GM19468 (cell line): Measurements from ENCODE around the gene NEK9.
"Not testable (repeated sequence)": the region's sequence is repeated elsewhere in the genome, so short reads cannot be mapped to it uniquely, and the experiment has no call there.

Experiments
- ATAC-seq: cut with Tn5 transposase; IDR thresholded peaks from one replicate; pipeline ENCODE4 v1.9.1; 2021; ENCODE audit warnings: mild to moderate bottlenecking, moderate library complexity, moderate number of reproducible peaks; ENCODE audit not compliant: unreplicated experiment; ENCODE audit errors: extremely low read depth

NEK9 gene

DNA sequence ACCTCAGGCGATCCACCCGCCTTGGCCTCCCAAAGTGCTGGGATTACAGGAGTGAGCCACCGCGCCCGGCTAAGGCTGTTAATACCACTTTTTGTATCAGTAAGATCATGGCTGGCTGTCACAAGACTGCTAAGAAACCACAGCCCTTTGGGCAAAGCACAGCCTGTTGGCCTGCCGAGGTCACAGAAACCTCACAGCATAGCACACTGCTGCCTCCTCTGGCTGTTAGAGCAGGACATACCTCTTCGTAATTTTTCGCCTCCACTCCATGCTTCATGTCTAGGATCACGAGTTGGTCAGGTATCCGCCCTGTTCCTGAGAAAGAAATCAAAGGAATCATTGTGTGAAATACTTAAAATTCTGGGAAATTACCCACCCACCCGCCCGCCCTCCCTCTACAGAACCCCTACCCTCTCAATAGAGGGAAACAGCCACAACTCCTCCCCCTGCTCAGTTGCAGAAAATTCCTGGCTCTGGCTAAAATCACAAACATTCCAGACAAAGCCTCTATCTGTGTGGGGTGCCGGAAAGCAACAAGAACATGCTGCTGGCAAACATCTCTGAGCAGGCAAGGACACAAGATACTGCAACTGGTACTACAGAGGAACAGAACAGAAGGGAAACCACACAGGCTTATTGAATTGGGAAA, 20.7 kb upstream of the NEK9 start:
- no peak for ATAC-seq

DNA sequence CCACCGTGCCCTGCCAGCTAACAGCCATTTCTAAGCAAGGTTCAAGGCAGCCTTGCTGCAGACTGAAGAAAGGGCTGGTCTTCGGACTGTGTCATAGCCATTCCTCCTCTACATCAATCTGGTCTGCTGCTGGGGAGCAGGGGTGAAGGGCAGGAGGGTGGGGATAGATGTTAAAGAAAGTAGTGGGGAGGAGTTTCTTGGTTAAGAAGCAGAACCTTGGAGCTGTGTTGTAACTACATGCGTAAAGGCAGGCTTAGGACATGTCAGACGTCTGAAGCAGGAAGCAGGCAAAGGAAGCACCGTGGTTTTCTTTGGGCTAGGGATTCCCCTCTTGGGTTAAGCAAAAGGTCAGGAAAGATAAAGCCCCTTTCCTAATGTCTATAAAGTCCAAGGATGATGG, 18.1 kb upstream of the NEK9 start:
- ATAC-seq: no peak

DNA sequence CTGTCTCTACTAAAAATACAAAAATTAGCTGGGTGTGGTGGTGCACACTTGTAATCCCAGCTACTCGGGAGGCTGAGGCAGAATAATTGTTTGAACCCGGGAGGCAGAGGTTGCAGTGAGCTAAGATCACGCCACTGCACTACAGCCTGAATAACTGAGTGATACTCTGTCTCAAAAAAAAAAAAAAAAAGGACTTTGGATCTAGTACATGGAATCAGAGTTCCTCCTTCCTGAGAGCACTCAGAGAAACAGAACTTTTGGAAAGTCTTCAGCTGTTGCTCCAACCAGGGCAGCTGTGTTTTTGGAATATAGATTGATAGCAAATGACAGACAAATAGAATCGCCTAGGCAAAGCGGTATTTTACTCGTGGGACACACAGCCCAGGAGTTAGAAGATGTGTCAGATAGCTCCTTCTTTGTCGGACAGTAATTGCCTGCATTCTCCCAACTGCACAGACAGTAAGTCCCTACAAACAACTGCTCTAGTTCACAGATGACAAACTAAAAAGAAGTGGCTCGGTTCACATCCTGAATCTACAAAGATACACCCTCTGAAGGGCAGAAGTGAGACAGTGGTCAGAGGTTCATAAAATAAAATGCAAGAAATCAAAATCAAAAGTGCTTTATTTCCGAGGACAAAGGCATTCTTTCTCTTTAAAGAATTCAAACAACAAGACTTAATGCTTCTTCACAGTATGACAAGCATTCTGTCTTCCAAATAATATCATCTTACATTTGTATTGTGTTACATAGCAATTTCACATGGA, 17.1 kb upstream of the NEK9 start:
- ATAC-seq: no peak

DNA sequence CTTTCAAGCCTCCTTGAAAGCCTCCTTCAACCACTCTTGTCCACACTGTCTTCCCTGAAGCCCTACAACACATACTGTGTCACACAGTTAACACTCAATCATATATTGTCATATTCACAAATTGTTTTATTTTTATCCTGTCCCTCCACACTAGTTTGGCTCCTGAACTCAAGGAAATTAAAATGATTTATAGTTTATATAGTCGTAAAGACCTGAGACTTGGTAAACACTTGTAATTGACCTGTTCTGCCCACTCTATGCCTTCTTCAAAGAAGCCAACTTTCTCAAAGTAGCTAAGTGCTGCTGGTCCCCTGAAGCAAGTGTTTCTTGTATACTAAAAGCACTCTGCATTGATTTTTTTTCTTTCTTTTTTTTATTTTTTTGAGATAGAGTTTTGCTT, 15.6 kb upstream of the NEK9 start:
- no peak for ATAC-seq

DNA sequence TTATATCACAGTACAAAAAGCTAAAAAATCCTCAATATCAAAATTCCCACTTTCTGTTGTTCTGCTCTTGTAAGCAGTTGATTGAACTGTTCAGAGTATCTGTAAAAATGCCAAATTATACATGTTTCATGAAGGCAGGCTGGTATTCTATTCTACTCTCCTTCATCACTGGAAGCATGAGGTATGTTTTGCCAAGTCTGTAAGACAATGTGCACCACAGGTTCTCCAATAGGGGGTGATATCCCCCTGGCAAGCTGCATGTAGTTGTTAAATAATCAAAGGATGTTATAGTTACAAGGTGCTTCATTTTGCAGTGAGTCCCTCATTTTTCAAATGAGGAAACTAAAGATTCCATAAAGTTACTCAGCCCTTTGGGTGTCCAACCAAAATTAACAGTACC, 15.1 kb upstream of the NEK9 start:
- no peak for ATAC-seq

DNA sequence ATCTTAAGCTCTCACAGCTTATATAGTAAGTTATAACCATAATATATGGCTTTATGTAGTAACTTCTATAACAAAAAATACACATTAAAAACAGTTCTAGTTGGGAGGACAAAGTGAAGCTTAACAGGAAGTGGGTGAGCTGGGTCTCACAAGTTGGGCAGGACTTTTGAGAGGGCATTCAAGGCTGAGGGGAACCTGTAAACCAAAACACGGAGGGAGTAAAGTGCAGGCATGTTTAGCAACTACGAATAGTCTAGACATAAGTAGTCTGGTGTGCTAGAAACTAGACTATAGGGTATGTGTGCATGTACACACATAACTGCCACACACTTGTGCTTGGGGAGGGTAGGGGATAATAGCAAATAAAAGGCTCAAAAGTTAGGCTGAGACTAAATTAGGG, 14.2 kb upstream of the NEK9 start:
- no peak for ATAC-seq

DNA sequence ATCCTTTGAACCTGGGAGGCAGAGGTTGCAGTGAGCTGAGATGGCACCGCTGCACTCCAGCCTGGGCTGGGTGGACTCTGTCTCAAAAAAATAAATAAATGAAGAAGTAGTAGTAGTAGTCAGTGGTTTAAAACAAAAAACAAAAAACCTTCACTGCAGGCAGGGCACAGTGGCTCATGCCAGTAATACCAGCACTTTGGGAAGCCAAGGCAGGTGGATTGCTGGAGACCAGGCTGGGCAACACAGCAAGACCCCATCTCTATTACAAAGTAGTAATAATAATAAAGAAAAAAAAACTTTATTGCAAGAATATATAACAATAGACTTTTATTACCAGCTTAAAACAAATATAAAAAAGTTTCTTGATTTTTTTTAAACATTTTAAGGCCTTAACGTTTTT, 13.8 kb upstream of the NEK9 start:
- no peak for ATAC-seq

DNA sequence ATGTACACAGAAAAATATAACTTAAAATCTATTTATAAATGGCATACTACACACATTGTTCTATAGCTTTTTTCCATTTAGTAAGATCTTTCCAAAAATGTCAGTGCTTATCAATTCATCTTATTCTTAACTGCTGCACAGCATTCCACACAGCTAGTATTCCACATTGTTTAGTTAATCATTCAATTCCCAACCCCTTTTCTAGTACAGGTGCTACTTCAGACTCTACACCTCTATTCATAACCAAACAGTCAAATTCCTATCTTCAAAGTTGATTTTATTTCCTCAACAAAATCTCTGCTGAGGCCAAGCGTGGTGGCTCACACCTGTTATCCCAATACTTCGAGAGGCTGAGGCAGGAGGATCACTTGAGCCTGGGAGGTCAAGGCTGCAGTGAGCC, 12.3 kb upstream of the NEK9 start:
- no peak for ATAC-seq

DNA sequence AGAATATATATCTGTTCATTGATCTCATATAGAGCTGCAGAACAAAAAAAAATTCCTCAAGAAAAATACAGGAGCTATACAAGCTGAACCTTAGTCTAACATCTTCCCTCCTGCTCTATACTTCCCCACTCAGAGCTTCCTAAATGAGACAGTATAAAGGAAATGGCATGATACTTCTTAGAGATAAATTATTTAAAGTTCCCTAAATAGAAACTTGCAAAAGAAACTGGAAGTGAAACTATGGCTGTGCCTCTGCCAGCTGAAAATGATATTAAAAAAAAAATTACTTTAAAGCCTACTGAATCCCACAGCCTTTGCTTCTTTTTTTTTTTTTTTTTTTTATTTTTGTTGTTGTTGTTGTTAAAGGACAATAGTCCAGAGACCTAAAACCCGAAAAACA, 11.6 kb upstream of the NEK9 start:
- no peak for ATAC-seq

DNA sequence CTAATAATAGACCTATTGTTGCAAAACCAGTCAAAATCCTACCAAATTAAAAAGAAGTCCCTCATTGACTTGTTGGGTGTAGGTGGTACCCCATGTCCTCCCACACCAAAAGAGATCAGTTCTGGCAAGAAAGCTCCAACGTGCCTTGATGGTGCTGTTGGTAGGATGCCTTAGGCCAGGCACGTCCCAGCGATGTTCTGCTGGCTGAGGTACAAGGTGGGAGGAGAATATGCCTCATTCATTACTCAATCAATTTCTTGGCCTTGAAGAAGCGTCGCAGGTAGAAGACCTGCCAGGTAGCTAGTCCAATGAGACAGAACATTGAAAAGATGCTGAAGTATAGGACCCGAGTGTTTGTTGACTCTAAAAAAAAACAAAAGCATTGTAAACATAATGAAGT, 7.8 kb upstream of the NEK9 start:
- ATAC-seq: no peak

DNA sequence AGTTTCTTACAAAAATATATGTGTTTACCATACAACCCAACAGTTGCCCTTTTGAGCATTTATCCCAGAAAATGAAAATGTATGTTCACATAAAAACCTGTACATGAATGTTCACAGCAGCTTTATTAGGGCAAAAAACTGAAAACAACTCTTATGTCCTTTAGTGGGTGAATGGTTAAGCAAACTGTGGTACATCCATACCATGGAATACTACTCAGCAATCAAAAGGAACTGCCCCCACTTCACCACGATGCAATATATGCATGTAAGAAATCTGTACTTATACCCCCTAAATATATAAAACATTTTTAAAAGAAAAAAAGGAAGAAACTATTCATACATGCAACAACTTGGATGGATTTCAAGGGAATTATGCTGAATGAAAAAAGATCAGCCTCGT, 6.7 kb upstream of the NEK9 start:
- ATAC-seq: no peak

DNA sequence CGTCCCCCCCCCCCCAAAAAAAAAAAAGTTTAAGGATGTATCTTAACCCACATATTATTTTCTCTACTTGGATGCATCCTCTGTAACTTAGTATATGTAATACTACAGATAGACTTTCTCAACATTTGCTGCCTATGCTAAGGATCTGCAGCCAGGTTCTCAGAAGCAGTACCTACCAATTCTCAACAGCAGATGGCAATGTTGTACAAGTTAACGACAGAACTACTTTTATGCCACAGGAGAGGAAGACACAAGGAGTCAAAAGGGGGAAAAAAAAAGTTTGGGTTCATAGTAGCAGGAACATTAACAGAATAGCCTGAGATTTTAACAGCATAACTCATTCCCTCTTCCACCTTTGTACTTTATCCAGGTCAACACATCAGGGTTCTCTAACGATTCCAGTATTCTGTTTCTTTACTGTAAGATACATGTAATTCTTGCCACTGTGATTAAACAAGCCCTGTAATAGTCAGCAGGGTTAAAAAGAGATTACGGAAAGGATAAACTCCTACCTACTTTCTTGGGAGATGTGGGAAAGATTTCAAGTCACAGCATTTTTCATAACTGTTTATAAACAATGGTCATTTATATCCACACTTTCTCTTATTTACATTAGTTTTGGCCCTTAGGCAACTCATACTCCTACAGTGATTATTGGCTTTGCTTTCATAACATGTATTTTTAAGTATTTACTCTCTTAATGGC, 5.7 kb upstream of the NEK9 start:
- no peak for ATAC-seq

DNA sequence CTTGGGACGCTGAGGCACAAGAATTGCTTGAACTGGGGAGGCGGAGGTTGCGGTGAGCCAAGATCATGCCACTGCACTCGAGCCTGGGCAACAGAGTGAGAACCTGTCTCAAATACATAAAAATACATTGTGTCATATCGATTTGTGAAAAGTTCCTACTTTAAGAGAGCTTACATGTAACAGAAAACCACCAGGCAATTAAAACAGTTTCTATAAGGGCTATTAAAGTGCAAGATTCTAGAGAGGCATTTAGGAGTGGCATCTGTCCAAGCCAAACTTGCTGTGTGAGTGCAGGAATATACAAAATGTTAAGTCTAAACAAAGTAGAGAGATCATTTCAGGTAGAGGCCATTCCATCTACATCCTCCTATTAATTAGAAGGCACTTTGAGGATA, 1.7 kb upstream of the NEK9 start:
- no peak for ATAC-seq

DNA sequence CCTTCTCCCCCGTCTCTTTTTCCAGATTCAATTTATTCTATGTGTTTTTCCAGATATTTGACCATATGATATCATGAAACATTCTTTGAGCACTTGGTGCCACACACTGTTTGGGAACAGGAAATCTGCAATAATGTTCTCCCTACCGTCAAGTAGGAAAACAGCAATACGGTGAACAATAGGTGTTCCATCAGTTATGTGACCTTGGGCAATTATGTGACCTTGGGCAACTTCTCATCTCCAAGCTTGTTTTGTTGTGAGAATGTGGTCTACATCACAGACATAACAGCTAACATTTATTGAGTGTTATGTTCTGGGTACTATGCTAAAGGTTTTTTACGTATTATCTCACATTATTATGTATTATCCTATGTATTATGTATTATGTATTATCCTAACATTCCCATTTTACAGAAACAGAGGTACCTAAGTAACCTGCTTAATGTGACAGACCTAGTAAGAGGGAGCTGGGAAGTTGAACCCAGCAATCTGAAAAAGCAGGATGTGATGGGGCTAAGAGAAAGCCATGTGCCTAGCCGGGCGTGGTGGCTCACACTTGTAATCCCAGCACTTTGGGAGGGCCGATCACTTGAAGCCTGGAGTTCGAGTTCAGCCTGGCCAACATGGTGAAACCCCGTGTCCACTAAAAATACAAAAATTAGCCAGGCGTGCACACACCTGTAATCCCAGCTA, 1.2 kb upstream of the NEK9 start:
- ATAC-seq: no peak

DNA sequence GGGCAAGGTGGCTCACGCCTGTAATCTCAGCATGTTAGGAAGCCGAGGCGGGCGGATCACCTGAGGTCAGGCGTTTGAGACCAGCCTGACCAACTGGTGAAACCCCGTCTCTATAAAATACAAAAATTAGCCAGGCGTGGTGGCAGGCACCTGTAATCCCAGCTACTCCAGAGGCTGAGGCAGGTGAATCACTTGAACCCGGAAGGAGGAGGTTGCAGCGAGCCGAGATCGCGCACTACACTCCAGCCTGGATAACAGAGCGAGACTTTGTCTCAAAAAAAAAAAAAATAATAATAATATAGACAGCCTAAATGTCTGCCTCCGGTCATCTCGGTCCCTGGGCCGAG, 599 bp upstream of the NEK9 start:
- ATAC-seq: not testable (repeated sequence)

DNA sequence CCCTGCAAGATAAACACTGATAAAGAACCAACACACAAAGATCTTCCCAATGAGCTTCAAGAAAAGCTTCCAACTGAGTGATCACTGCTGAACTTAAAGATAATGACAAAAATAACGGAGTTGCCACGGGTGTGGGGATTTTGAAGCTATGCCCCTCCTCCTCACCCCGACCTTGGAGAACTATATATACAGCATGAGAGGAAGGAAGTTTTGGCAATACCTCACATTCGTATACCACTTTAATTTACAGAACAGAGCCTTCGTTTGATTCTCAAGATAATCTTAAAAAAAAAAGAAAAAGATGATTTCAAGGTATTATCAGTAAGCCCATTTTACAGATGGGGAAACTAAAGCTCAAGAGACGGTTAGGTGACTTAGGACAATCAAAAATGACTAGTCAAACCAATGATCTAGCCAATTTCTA, 715 bp downstream of the NEK9 start:
- no peak for ATAC-seq

DNA sequence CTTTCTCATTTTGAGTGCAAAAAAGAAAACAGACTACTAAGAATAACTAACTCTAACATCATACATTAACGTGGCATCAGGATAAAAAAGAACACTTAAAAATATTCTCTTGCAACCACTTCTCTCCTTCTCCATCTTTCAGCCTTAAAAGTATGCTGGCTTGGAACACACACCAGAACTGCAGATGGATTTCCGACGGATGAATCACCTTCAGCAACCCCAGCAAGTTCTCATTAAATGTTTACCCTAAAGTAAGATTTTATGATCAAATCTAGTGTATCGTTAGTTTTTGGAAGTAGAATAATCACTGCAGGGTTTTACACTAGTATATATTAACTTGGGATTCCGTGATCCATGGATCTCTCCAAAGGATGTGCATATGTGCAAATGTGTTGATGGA, 1.2 kb downstream of the NEK9 start:
- ATAC-seq: no peak

DNA sequence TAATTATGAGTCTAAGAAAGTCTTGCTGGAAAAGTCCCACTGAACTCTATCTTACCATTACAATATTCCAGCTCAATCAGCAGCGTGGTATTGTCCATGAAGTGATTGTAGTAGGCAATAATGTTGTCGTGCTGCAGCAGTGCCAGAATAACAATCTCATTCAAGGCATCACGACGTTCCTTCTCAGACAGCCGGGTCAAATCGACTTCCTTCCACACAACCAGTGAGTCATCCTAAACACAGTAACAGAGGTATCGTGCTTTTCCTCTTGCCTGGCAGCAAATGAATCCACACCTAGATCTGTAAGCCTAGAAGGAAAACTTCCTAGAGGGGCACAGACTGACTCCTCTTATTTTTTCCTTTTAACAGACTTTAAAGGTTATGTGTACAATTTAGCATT, 2.9 kb downstream of the NEK9 start:
- no peak for ATAC-seq

DNA sequence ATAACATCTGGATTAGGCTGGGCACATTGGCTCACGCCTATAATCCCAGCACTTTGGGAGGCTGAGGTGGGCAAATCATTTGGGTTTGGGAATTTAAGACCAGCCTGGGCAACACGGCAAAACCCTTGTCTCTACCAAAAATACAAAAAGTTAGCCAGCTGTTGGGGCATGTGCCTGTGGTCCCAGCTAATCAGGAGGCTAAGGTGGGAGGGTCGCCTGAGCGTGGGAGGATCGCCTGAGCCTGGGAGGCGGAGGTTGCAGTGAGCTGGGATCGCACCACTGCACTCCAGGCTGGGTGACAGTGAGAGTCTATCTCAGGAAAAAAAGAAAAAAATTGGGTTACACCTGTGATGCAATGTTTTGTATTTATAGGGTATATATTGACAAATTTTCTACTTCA, 5.3 kb downstream of the NEK9 start:
- no peak for ATAC-seq

DNA sequence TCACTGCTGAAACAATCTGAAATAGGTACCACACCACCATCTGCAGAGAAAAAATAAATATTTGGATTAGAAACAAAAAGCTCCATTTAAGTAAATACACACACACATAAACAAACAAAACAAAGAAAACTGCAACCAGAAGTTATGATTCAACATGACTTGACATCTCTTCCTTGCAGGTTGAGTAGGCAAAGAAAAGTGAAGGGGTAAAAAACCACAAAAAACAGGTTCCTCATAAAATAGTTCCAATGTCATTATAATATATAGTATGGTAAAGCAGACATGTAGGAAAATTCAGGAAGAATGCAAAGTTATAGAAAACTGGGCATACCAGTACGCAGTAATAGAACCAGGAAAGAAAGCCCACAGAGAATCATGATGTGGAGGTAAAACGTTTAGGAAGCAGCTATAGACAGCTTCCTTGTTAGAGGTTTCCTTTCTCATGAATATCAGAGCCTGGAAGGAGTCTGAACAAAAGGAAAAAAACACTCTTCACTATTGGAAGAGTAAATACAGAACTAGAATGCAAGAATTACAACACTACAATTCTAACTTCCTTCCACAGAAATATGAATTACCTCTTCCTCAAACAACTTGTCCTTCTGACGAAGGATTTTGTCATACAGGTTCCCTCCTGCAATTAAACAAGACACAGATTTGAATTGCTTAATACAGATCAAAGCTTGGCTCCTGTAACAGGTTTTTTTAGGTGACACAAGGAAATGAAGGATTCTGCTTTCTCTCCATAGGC, 6.1 kb downstream of the NEK9 start:
- no peak for ATAC-seq
